Endothelial cell (in vitro differentiated cells): ENCODE data around the gene CADM2. TPM values are rescaled to one million over a fixed set of nuclear protein-coding genes. Genes with fewer than 3 reads are reported as not detected.

ENCODE experiments used
- DNase-seq: peaks from one replicate; pipeline ENCODE4 v3.0.0; 2021; ENCODE audit warnings: low spot score
- H3K27ac Mint-ChIP-seq: one replicate; pipeline ENCODE4 v1.8.0; 2021; ENCODE audit warnings: mixed read lengths, inconsistent platforms; ENCODE audit not compliant: unreplicated experiment
- H3K27me3 Mint-ChIP-seq: one replicate; pipeline ENCODE4 v1.8.0; 2021; ENCODE audit warnings: mild to moderate bottlenecking, moderate library complexity, mixed read lengths, inconsistent platforms; ENCODE audit not compliant: unreplicated experiment
- H3K36me3 Mint-ChIP-seq: one replicate; pipeline ENCODE4 v1.8.0; 2021; ENCODE audit warnings: mild to moderate bottlenecking, low read depth, mixed read lengths, inconsistent platforms; ENCODE audit not compliant: unreplicated experiment
- H3K4me1 Mint-ChIP-seq: one replicate; pipeline ENCODE4 v1.8.0; 2021; ENCODE audit warnings: mild to moderate bottlenecking, mixed read lengths, inconsistent platforms; ENCODE audit not compliant: unreplicated experiment
- H3K4me3 Mint-ChIP-seq: one replicate; pipeline ENCODE4 v1.8.0; 2021; ENCODE audit warnings: mild to moderate bottlenecking, mixed read lengths, inconsistent platforms; ENCODE audit not compliant: unreplicated experiment
- H3K9me3 Mint-ChIP-seq: one replicate; pipeline ENCODE4 v1.8.0; 2021; ENCODE audit warnings: mixed read lengths, inconsistent platforms; ENCODE audit not compliant: unreplicated experiment
- CTCF ChIP-seq: fragments of 200-600 bp; sonication (generic); IDR thresholded peaks from one replicate; pipeline ENCODE4 v1.5.0; 2021; ENCODE audit warnings: antibody characterized with exemption; ENCODE audit not compliant: unreplicated experiment
- total RNA-seq: library from RNA; stranded (reverse); fragmentation: NEBNext Ultra II Directional; extraction: Animal tissue kit (Norgen Biotek cat#: 25700); gene quantifications from one replicate; pipeline ENCODE4 v1.2.1, GENCODE V29; 2021; ENCODE audit not compliant: unreplicated experiment

CADM2 gene
- total RNA-seq, 1 donor from 2014 or later: 0.97 TPM

GRCh38 chr3:85427467-85427866, 468.7 kb downstream of the CADM2 start:
- Mint-ChIP-seq H3K27me3 (no peaks in the 10 kb centered on the region), H3K4me3 (no peak overlapping the region), H3K4me1 (no peaks in the 10 kb centered on the region), H3K27ac (no peak overlapping the region), H3K36me3 (no peaks in the 10 kb centered on the region), H3K9me3 (no peaks in the 10 kb centered on the region)
- no peak for TF ChIP-seq CTCF
- DNase-seq: no peak

GRCh38 chr3:85432081-85432480, 473.3 kb downstream of the CADM2 start:
- DNase-seq: no peak
- Mint-ChIP-seq H3K27me3 (no peaks in the 10 kb centered on the region), H3K4me1 (no peaks in the 10 kb centered on the region), H3K4me3 (no peak overlapping the region), H3K9me3 (no peaks in the 10 kb centered on the region), H3K27ac (no peak overlapping the region), H3K36me3 (no peaks in the 10 kb centered on the region)
- TF ChIP-seq CTCF: no peak

- H3K27me3 Mint-ChIP-seq: no peaks in the 10 kb centered on the region
- DNase-seq: no peak
- no peak for TF ChIP-seq CTCF
Measured at GRCh38 chr3:85433319-85433718, 474.5 kb downstream of the CADM2 start.

GRCh38 chr3:85455561-85456200, 496.9 kb downstream of the CADM2 start:
- H3K4me1 Mint-ChIP-seq: no peaks in the 10 kb centered on the region
- H3K36me3 Mint-ChIP-seq: no peaks in the 10 kb centered on the region
- no peak for TF ChIP-seq CTCF
- DNase-seq: no peak
- no peaks in the 10 kb centered on the region for H3K27me3 Mint-ChIP-seq
- H3K27ac Mint-ChIP-seq: no peak overlapping the region
- H3K9me3 Mint-ChIP-seq: no peaks in the 10 kb centered on the region
- H3K4me3 Mint-ChIP-seq: no peak overlapping the region

More at GRCh38 chr3:85433319-85433718, 474.5 kb downstream of the CADM2 start:
- Mint-ChIP-seq H3K36me3 (no peaks in the 10 kb centered on the region), H3K4me3 (no peak overlapping the region), H3K9me3 (no peaks in the 10 kb centered on the region), H3K27ac (no peak overlapping the region), H3K4me1 (no peaks in the 10 kb centered on the region)

- Mint-ChIP-seq H3K27ac (no peak overlapping the region), H3K36me3 (no peaks in the 10 kb centered on the region), H3K4me3 (no peak overlapping the region), H3K4me1 (no peaks in the 10 kb centered on the region), H3K9me3 (no peaks in the 10 kb centered on the region), H3K27me3 (no peaks in the 10 kb centered on the region)
- TF ChIP-seq CTCF: no peak
- DNase-seq: no peak
Measured at GRCh38 chr3:85474241-85474640, 515.5 kb downstream of the CADM2 start.
